GM23338 (cell line): ENCODE data around the gene COX4I2. TPM values are rescaled to one million over a fixed set of nuclear protein-coding genes. Genes with fewer than 3 reads are reported as not detected.
A peak's percentile ranks its signal among the peaks of the same experiment; 100 is the strongest.

ENCODE experiments used
- ATAC-seq: fragments of 200-7000 bp; cut with Tn5 transposase; 3 replicates; pipeline ENCODE4 v1.9.1; 2020
- DNase-seq: peaks from one replicate; pipeline ENCODE4 v3.0.0-alpha.2; 2015; ENCODE audit warnings: low spot score
- H2AFZ ChIP-seq: fragments of 200-600 bp; sonication (generic); 2 replicates; pipeline ENCODE4 v1.8.0; 2016; ENCODE audit warnings: antibody characterized with exemption, mild to moderate bottlenecking, moderate library complexity
- H3F3A ChIP-seq: fragments of 200-600 bp; sonication (generic); replicated peaks from 2 replicates; pipeline ENCODE4 v1.8.0; 2017; ENCODE audit warnings: antibody characterized with exemption, mixed run types, low read depth
- H3K27ac ChIP-seq: fragments of 200-600 bp; sonication (generic); 2 replicates; pipeline ENCODE4 v1.6.1; 2016; ENCODE audit warnings: low read depth
- H3K27me3 ChIP-seq: fragments of 200-600 bp; sonication (generic); 2 replicates; pipeline ENCODE4 v1.8.0; 2016; ENCODE audit warnings: mild to moderate bottlenecking, mixed run types, moderate library complexity; ENCODE audit not compliant: insufficient read depth
- H3K36me3 ChIP-seq: fragments of 200-600 bp; sonication (generic); 2 replicates; pipeline ENCODE4 v1.8.0; 2016; ENCODE audit warnings: mild to moderate bottlenecking; ENCODE audit not compliant: insufficient read depth
- H3K4me1 ChIP-seq: fragments of 200-600 bp; sonication (generic); 2 replicates; pipeline ENCODE4 v1.8.0; 2016; ENCODE audit warnings: mild to moderate bottlenecking, moderate library complexity; ENCODE audit not compliant: insufficient read depth
- H3K4me2 ChIP-seq: fragments of 200-600 bp; sonication (generic); 2 replicates; pipeline ENCODE4 v1.7.1; 2017; ENCODE audit warnings: mixed run types
- H3K4me3 ChIP-seq: fragments of 200-600 bp; sonication (generic); 2 replicates; pipeline ENCODE4 v1.6.1; 2016; ENCODE audit warnings: mixed run types
- H3K79me2 ChIP-seq: fragments of 200-600 bp; sonication (generic); replicated peaks from 2 replicates; pipeline ENCODE4 v1.8.0; 2017; ENCODE audit warnings: mild to moderate bottlenecking; ENCODE audit not compliant: insufficient read depth
- H3K9me2 ChIP-seq: fragments of 200-600 bp; sonication (generic); 2 replicates; pipeline ENCODE4 v1.8.0; 2017; ENCODE audit not compliant: insufficient read depth
- H4K20me1 ChIP-seq: fragments of 200-600 bp; sonication (generic); replicated peaks from 2 replicates; pipeline ENCODE4 v1.8.0; 2017; ENCODE audit warnings: mild to moderate bottlenecking; ENCODE audit not compliant: insufficient read depth
- H3K27ac Mint-ChIP-seq: 2 replicates; pipeline ENCODE4 v1.8.0; 2020; ENCODE audit warnings: inconsistent platforms, mild to moderate bottlenecking, moderate library complexity, mixed read lengths
- H3K27me3 Mint-ChIP-seq: 3 replicates; pipeline ENCODE4 v1.8.0; 2022; ENCODE audit warnings: low read depth, mild to moderate bottlenecking, moderate library complexity, mixed read lengths, inconsistent platforms; ENCODE audit not compliant: insufficient read depth, poor library complexity
- H3K36me3 Mint-ChIP-seq: 3 replicates; pipeline ENCODE4 v1.8.0; 2021; ENCODE audit warnings: low read depth, mild to moderate bottlenecking, inconsistent platforms, moderate library complexity, mixed read lengths
- H3K4me1 Mint-ChIP-seq: 3 replicates; pipeline ENCODE4 v1.8.0; 2020; ENCODE audit warnings: mild to moderate bottlenecking, inconsistent platforms, mixed read lengths
- H3K4me3 Mint-ChIP-seq: 3 replicates; pipeline ENCODE4 v1.8.0; 2021; ENCODE audit warnings: moderate library complexity, mild to moderate bottlenecking, inconsistent platforms, mixed read lengths
- H3K9me3 Mint-ChIP-seq: 3 replicates; pipeline ENCODE4 v1.8.0; 2020; ENCODE audit warnings: moderate library complexity, mild to moderate bottlenecking, inconsistent platforms, mixed read lengths
- CREB1 ChIP-seq: fragments of 250-450 bp; sonication (Bioruptor Pico); IDR thresholded peaks from 2 replicates; pipeline ENCODE4 v1.5.0; 2020; ENCODE audit warnings: low read depth, mild to moderate bottlenecking, moderate library complexity
- CTCF ChIP-seq, 2 experiments: fragments of 200-600 bp in 1 of 2; sonication (generic) in 1 of 2; conservative IDR thresholded peaks; 2 replicates each; pipeline versions ENCODE4 v1.5.1 to v1.6.1; 2016 to 2017; ENCODE audit warnings: antibody characterized with exemption in 2 of 2, low read depth in 2 of 2, mild to moderate bottlenecking in 2 of 2, moderate library complexity in 1 of 2
- EZH2 ChIP-seq: fragments of 200-600 bp; sonication (generic); IDR thresholded peaks from one replicate; pipeline ENCODE4 v1.8.0; 2017; ENCODE audit warnings: antibody characterized with exemption, mild to moderate bottlenecking, low read depth; ENCODE audit not compliant: unreplicated experiment
- EZH2phosphoT487 ChIP-seq: fragments of 200-600 bp; sonication (generic); IDR thresholded peaks from one replicate; pipeline ENCODE4 v1.8.1; 2018; ENCODE audit warnings: antibody characterized with exemption; ENCODE audit not compliant: unreplicated experiment
- JUNB ChIP-seq: IDR thresholded peaks from one replicate; pipeline ENCODE4 v1.6.1; 2016; ENCODE audit warnings: antibody characterized with exemption; ENCODE audit not compliant: unreplicated experiment
- NANOG ChIP-seq: IDR thresholded peaks from 2 replicates; pipeline ENCODE4 v1.6.1; 2016; ENCODE audit warnings: antibody characterized with exemption, borderline replicate concordance
- POLR2AphosphoS5 ChIP-seq: IDR thresholded peaks from 2 replicates; pipeline ENCODE4 v1.6.1; 2016; ENCODE audit warnings: antibody characterized with exemption, low read depth
- STAT1 ChIP-seq: IDR thresholded peaks from one replicate; pipeline ENCODE4 v1.6.1; 2016; ENCODE audit warnings: antibody characterized with exemption; ENCODE audit not compliant: unreplicated experiment
- ZNF114 ChIP-seq: fragments of 250-450 bp; sonication (Bioruptor Pico); IDR thresholded peaks from 2 replicates; pipeline ENCODE4 v1.5.0; 2020; ENCODE audit warnings: mild to moderate bottlenecking, moderate library complexity
- ZNF331 ChIP-seq: fragments of 250-450 bp; sonication (Bioruptor Pico); IDR thresholded peaks from 2 replicates; pipeline ENCODE4 v1.5.0; 2020; ENCODE audit warnings: low read depth, mild to moderate bottlenecking, moderate library complexity
- polyA plus RNA-seq: library from polyadenylated mRNA; unstranded; fragments of >200 nt; fragmentation: Nextera tagmentation; extraction: Ambion mirVana; gene quantifications from 2 replicates; pipeline ENCODE4 v1.2.1, GENCODE V29; 2016
- total RNA-seq: library from RNA; depleted of rRNA; stranded (reverse); fragments of >200 nt; shearing (Covaris generic); gene quantifications from 2 replicates; pipeline ENCODE4 v1.2.3, GENCODE V29; 2014
- TF ChIP-seq, protein P1 (sequence below): fragments of 250-450 bp; sonication (Bioruptor Pico); IDR thresholded peaks from 2 replicates; pipeline ENCODE4 v1.5.0; 2020; ENCODE audit warnings: mild to moderate bottlenecking, moderate library complexity
- TF ChIP-seq, protein P2 (sequence below): IDR thresholded peaks from 2 replicates; pipeline ENCODE4 v1.6.1; 2016; ENCODE audit warnings: antibody characterized with exemption
- TF ChIP-seq, protein P3 (sequence below): IDR thresholded peaks from one replicate; pipeline ENCODE4 v1.6.1; 2018; ENCODE audit warnings: antibody characterized with exemption; ENCODE audit not compliant: unreplicated experiment

The COX4I2 gene
- total and polyA plus RNA-seq, 2 experiments from 2014 or later: 0.63 TPM; not detected in 1

DNA sequence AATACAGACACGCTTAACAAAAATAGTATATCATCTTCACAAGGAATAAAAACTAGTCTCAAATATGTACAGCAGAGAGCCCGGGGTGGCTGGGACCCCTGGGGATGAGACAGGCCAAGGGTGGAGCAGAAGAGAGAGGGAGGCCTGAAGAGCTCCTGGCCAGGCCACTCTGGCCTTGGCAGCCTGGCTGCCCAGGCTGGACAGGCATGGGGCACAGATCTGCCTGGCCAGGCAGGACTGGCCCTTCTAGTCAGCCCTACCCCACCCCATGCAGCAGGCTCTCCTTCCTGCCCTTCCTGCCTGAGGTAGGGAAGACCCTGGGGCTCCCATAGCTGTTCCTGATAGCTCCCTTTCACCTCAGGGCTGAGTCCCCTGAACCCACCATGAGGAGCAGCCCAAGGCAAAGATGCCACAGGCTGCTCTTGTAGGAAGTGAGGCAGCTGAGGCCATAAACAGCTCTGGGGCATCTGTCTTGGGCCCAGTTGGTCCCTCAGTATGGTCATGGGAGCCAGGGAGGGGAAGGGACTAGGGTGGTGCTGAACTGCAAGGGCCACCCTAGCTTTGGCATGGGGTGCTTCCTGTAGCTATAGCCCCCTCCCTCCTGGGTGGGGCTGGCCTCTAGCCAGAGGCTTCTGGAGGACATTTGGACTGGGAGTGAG lies 27.1 kb downstream of the COX4I2 start:
- Histone ChIP-seq H2AFZ (no peak overlapping the region), H3K27ac (0 out of 2 replicates have a peak overlapping the region, but pooled peaks have one; percentile 69), H3K4me2 (no peak overlapping the region), H3K27me3 (0 out of 2 replicates have a peak, but pooled peaks cover 2% of the 10 kb centered on the region), H3K36me3 (peaks cover 3% of the 10 kb centered on the region; the same call in 1 of the 2 replicates), H4K20me1 (peaks cover 14% of the 10 kb centered on the region), H3K79me2 (no peaks in the 10 kb centered on the region; the same call in 1 of the 2 replicates), H3K4me3 (no peak overlapping the region), H3F3A (peaks cover 39% of the 10 kb centered on the region), H3K4me1 (peaks cover 18% of the 10 kb centered on the region), H3K9me2 (no peaks in the 10 kb centered on the region)
- H3K27me3 Mint-ChIP-seq: peaks cover 15% of the 10 kb centered on the region
- peaks cover 28% of the 10 kb centered on the region for H3K4me1 Mint-ChIP-seq
- H3K27ac Mint-ChIP-seq: no peak overlapping the region
- ATAC-seq (no peak), DNase-seq (no peak)
- peaks cover 17% of the 10 kb centered on the region for H3K36me3 Mint-ChIP-seq
- H3K4me3 Mint-ChIP-seq: no peak overlapping the region
- TF ChIP-seq EZH2phosphoT487: no peak
- TF ChIP-seq POLR2AphosphoS5: no peak; the same call in 1 of the 2 replicates
- TF ChIP-seq ZNF331 (CRISPR knock-in tag): no peak
- no peak for TF ChIP-seq CTCF (conservative IDR thresholded peaks at IDR 0.05; ENCODE audit: low read depth in 2 of 2)
- TF ChIP-seq EZH2: no peak
- TF ChIP-seq NANOG: no peak
- TF ChIP-seq JUNB: no peak
- no peak for TF ChIP-seq ZNF114 (CRISPR knock-in tag)
- no peak for TF ChIP-seq STAT1
- TF ChIP-seq, protein P1, sequence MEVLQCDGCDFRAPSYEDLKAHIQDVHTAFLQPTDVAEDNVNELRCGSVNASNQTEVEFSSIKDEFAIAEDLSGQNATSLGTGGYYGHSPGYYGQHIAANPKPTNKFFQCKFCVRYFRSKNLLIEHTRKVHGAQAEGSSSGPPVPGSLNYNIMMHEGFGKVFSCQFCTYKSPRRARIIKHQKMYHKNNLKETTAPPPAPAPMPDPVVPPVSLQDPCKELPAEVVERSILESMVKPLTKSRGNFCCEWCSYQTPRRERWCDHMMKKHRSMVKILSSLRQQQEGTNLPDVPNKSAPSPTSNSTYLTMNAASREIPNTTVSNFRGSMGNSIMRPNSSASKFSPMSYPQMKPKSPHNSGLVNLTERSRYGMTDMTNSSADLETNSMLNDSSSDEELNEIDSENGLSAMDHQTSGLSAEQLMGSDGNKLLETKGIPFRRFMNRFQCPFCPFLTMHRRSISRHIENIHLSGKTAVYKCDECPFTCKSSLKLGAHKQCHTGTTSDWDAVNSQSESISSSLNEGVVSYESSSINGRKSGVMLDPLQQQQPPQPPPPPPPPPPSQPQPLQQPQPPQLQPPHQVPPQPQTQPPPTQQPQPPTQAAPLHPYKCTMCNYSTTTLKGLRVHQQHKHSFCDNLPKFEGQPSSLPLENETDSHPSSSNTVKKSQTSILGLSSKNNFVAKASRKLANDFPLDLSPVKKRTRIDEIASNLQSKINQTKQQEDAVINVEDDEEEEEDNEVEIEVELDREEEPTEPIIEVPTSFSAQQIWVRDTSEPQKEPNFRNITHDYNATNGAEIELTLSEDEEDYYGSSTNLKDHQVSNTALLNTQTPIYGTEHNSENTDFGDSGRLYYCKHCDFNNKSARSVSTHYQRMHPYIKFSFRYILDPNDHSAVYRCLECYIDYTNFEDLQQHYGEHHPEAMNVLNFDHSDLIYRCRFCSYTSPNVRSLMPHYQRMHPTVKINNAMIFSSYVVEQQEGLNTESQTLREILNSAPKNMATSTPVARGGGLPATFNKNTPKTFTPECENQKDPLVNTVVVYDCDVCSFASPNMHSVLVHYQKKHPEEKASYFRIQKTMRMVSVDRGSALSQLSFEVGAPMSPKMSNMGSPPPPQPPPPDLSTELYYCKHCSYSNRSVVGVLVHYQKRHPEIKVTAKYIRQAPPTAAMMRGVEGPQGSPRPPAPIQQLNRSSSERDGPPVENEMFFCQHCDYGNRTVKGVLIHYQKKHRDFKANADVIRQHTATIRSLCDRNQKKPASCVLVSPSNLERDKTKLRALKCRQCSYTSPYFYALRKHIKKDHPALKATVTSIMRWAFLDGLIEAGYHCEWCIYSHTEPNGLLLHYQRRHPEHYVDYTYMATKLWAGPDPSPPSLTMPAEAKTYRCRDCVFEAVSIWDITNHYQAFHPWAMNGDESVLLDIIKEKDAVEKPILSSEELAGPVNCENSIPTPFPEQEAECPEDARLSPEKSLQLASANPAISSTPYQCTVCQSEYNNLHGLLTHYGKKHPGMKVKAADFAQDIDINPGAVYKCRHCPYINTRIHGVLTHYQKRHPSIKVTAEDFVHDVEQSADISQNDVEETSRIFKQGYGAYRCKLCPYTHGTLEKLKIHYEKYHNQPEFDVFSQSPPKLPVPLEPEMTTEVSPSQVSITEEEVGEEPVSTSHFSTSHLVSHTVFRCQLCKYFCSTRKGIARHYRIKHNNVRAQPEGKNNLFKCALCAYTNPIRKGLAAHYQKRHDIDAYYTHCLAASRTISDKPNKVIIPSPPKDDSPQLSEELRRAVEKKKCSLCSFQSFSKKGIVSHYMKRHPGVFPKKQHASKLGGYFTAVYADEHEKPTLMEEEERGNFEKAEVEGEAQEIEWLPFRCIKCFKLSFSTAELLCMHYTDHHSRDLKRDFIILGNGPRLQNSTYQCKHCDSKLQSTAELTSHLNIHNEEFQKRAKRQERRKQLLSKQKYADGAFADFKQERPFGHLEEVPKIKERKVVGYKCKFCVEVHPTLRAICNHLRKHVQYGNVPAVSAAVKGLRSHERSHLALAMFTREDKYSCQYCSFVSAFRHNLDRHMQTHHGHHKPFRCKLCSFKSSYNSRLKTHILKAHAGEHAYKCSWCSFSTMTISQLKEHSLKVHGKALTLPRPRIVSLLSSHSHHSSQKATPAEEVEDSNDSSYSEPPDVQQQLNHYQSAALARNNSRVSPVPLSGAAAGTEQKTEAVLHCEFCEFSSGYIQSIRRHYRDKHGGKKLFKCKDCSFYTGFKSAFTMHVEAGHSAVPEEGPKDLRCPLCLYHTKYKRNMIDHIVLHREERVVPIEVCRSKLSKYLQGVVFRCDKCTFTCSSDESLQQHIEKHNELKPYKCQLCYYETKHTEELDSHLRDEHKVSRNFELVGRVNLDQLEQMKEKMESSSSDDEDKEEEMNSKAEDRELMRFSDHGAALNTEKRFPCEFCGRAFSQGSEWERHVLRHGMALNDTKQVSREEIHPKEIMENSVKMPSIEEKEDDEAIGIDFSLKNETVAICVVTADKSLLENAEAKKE (CRISPR knock-in tag): no peak
- TF ChIP-seq, protein P2, sequence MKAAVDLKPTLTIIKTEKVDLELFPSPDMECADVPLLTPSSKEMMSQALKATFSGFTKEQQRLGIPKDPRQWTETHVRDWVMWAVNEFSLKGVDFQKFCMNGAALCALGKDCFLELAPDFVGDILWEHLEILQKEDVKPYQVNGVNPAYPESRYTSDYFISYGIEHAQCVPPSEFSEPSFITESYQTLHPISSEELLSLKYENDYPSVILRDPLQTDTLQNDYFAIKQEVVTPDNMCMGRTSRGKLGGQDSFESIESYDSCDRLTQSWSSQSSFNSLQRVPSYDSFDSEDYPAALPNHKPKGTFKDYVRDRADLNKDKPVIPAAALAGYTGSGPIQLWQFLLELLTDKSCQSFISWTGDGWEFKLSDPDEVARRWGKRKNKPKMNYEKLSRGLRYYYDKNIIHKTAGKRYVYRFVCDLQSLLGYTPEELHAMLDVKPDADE: no peak
- TF ChIP-seq, protein P3, sequence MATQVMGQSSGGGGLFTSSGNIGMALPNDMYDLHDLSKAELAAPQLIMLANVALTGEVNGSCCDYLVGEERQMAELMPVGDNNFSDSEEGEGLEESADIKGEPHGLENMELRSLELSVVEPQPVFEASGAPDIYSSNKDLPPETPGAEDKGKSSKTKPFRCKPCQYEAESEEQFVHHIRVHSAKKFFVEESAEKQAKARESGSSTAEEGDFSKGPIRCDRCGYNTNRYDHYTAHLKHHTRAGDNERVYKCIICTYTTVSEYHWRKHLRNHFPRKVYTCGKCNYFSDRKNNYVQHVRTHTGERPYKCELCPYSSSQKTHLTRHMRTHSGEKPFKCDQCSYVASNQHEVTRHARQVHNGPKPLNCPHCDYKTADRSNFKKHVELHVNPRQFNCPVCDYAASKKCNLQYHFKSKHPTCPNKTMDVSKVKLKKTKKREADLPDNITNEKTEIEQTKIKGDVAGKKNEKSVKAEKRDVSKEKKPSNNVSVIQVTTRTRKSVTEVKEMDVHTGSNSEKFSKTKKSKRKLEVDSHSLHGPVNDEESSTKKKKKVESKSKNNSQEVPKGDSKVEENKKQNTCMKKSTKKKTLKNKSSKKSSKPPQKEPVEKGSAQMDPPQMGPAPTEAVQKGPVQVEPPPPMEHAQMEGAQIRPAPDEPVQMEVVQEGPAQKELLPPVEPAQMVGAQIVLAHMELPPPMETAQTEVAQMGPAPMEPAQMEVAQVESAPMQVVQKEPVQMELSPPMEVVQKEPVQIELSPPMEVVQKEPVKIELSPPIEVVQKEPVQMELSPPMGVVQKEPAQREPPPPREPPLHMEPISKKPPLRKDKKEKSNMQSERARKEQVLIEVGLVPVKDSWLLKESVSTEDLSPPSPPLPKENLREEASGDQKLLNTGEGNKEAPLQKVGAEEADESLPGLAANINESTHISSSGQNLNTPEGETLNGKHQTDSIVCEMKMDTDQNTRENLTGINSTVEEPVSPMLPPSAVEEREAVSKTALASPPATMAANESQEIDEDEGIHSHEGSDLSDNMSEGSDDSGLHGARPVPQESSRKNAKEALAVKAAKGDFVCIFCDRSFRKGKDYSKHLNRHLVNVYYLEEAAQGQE: no peak
- no peak for TF ChIP-seq CREB1 (CRISPR knock-in tag)
- no peaks in the 10 kb centered on the region for H3K9me3 Mint-ChIP-seq
